Liver (tissue), 9 donors: Measurements from ENCODE around the gene SLC7A5. TPM values are rescaled to one million over a fixed set of nuclear protein-coding genes. Genes with fewer than 3 reads are reported as not detected.

ENCODE experiments used
- DNase-seq: peaks from one replicate; pipeline ENCODE4 v3.0.0-alpha.2; 2017; ENCODE audit warnings: low spot score
- H3K27ac ChIP-seq, 2 donors: one replicate each; pipeline ENCODE4 v1.7.0; 2013; ENCODE audit warnings: inconsistent platforms in 2 of 2, low read length in 2 of 2, control low read depth in 1 of 2, low read depth in 1 of 2, mild to moderate bottlenecking in 1 of 2
- H3K27me3 ChIP-seq, 4 donors: one replicate each; pipeline versions ENCODE4 v1.6.1 to v1.7.0; 2013; ENCODE audit warnings: low read length in 3 of 4, inconsistent platforms in 1 of 4, mild to moderate bottlenecking in 1 of 4, moderate library complexity in 1 of 4; ENCODE audit not compliant: control insufficient read depth in 4 of 4, insufficient read depth in 4 of 4
- H3K36me3 ChIP-seq, 4 donors: one replicate each; pipeline versions ENCODE4 v1.6.1 to v1.7.0; 2013; ENCODE audit warnings: low read length in 3 of 4, mild to moderate bottlenecking in 3 of 4, low read depth in 1 of 4, moderate library complexity in 1 of 4; ENCODE audit not compliant: control insufficient read depth in 4 of 4, insufficient read depth in 3 of 4
- H3K4me1 ChIP-seq, 4 donors: one replicate each; pipeline versions ENCODE4 v1.6.1 to v1.7.0; 2013; ENCODE audit warnings: low read length in 3 of 4, mild to moderate bottlenecking in 3 of 4, moderate library complexity in 1 of 4; ENCODE audit not compliant: control insufficient read depth in 4 of 4, insufficient read depth in 4 of 4
- H3K4me3 ChIP-seq, 3 donors: one replicate each; pipeline versions ENCODE4 v1.6.1 to v1.7.0; 2013; ENCODE audit warnings: low read length in 3 of 3, control low read depth in 1 of 3, low read depth in 1 of 3, mild to moderate bottlenecking in 1 of 3
- H3K9ac ChIP-seq, 2 donors: one replicate each; pipeline ENCODE4 v1.7.0; 2013; ENCODE audit warnings: low read length in 2 of 2, mild to moderate bottlenecking in 2 of 2, moderate library complexity in 2 of 2, control low read depth in 1 of 2, low read depth in 1 of 2
- H3K9me3 ChIP-seq, 4 donors: one replicate each; pipeline versions ENCODE4 v1.6.1 to v1.7.0; 2013; ENCODE audit warnings: low read length in 3 of 4; ENCODE audit not compliant: control insufficient read depth in 4 of 4
- ATF3 ChIP-seq: IDR thresholded peaks from 2 replicates; pipeline ENCODE4 v1.6.1; 2016; ENCODE audit warnings: antibody characterized with exemption
- CTCF ChIP-seq: fragments of 150-350 bp; IDR thresholded peaks from 2 replicates; pipeline ENCODE4 v1.5.1; 2017; ENCODE audit warnings: improper control_type of control experiment, low read depth, low read length; ENCODE audit not compliant: missing input control
- EGR1 ChIP-seq, 2 donors: IDR thresholded peaks; 2 replicates each; pipeline ENCODE4 v1.6.1; 2016 to 2018; ENCODE audit warnings: antibody characterized with exemption in 2 of 2, low read depth in 2 of 2
- FOXA1 ChIP-seq: IDR thresholded peaks from 2 replicates; pipeline ENCODE4 v1.6.1; 2016; ENCODE audit warnings: antibody characterized with exemption
- FOXA2 ChIP-seq: IDR thresholded peaks from 2 replicates; pipeline ENCODE4 v1.6.1; 2016; ENCODE audit warnings: antibody characterized with exemption
- GABPA ChIP-seq, 2 donors: IDR thresholded peaks in 1 of 2; conservative IDR thresholded peaks in 1 of 2; 2 replicates each; pipeline ENCODE4 v1.6.1; 2016; ENCODE audit warnings: antibody characterized with exemption in 2 of 2, mild to moderate bottlenecking in 1 of 2, moderate library complexity in 1 of 2
- HNF4A ChIP-seq, 2 donors: conservative IDR thresholded peaks; 2 replicates each; pipeline ENCODE4 v1.6.1; 2016; ENCODE audit warnings: antibody characterized with exemption in 2 of 2, mild to moderate bottlenecking in 2 of 2
- HNF4G ChIP-seq: IDR thresholded peaks from 2 replicates; pipeline ENCODE4 v1.6.1; 2016; ENCODE audit warnings: antibody characterized with exemption
- JUND ChIP-seq, 2 donors: IDR thresholded peaks; 2 replicates each; pipeline ENCODE4 v1.6.1; 2016; ENCODE audit warnings: antibody characterized with exemption in 2 of 2
- MAX ChIP-seq: IDR thresholded peaks from 2 replicates; pipeline ENCODE4 v1.6.1; 2016; ENCODE audit warnings: antibody characterized with exemption
- NR2F2 ChIP-seq: IDR thresholded peaks from 2 replicates; pipeline ENCODE4 v1.6.1; 2016; ENCODE audit warnings: antibody characterized with exemption
- RAD21 ChIP-seq, 2 donors: IDR thresholded peaks; 2 replicates each; pipeline ENCODE4 v1.6.1; 2016; ENCODE audit warnings: antibody characterized with exemption in 2 of 2, mild to moderate bottlenecking in 2 of 2
- REST ChIP-seq: IDR thresholded peaks from 2 replicates; pipeline ENCODE4 v1.6.1; 2016; ENCODE audit warnings: antibody characterized with exemption, mild to moderate bottlenecking
- RXRA ChIP-seq, 2 donors: IDR thresholded peaks; 2 replicates each; pipeline ENCODE4 v1.6.1; 2017 to 2018; ENCODE audit warnings: antibody characterized with exemption in 2 of 2, mild to moderate bottlenecking in 1 of 2
- SP1 ChIP-seq: IDR thresholded peaks from 2 replicates; pipeline ENCODE4 v1.6.1; 2018; ENCODE audit warnings: antibody characterized with exemption, mild to moderate bottlenecking
- TAF1 ChIP-seq: conservative IDR thresholded peaks from 2 replicates; pipeline ENCODE4 v1.6.1; 2016; ENCODE audit warnings: antibody characterized with exemption, mild to moderate bottlenecking
- YY1 ChIP-seq: IDR thresholded peaks from 2 replicates; pipeline ENCODE4 v1.6.1; 2016; ENCODE audit warnings: antibody characterized with exemption, mild to moderate bottlenecking
- ZBTB33 ChIP-seq: IDR thresholded peaks from 2 replicates; pipeline ENCODE4 v1.6.1; 2016; ENCODE audit warnings: antibody characterized with exemption
- WGBS: extraction: QIAGEN DNeasy Blood & Tissue Kit; methylation state at CpG from one replicate; pipeline ENCODE4 v1.1.7; 2013; 5-methylcytosine and 5-hydroxymethylcytosine counted together
- polyA plus RNA-seq, 2 donors: library from polyadenylated mRNA; stranded (reverse) in 1 of 2; unstranded in 1 of 2; fragments of 200-250 nt in 1 of 2; fragments of >200 nt in 1 of 2; fragmentation: Nextera tagmentation in 1 of 2; extraction: Ambion mirVana in 1 of 2; gene quantifications; one replicate each; pipeline versions ENCODE4 v1.2.1 to v1.2.3, GENCODE V29; 2013 to 2015
- total RNA-seq, 2 donors: library from RNA; depleted of rRNA; stranded (reverse); fragments of >200 nt; gene quantifications; one replicate each; pipeline ENCODE4 v1.2.3, GENCODE V29; 2014
- donor health status: healthy.
- donor health status: healthy.
- donor health status: healthy.
- donor health status: healthy.
- donor health status: healthy.

SLC7A5 gene
- total and polyA plus RNA-seq, 4 donors = 4.5 to 66.0 (median 10.6) TPM

GRCh38 chr16:87806641-87807546 is 62.4 kb downstream of the SLC7A5 start:
- WGBS = 57% methylated on average over 25 of the region's 25 CpGs
- H3K36me3 ChIP-seq = no peaks in the 10 kb centered on the region
- no peak overlapping the region for H3K27ac ChIP-seq
- TF ChIP-seq HNF4A (conservative IDR thresholded peaks at IDR 0.05) (no peak), GABPA (IDR thresholded peaks at IDR 0.05 in 1 of 2, conservative IDR thresholded peaks at IDR 0.05 in 1 of 2) (no peak), REST (no peak)
- H3K9ac ChIP-seq = no peak overlapping the region
- no peaks in the 10 kb centered on the region for H3K9me3 ChIP-seq
- no peaks in the 10 kb centered on the region for H3K4me1 ChIP-seq
- H3K4me3 ChIP-seq = no peak overlapping the region
- no peaks in the 10 kb centered on the region for H3K27me3 ChIP-seq
- no peak for DNase-seq

GRCh38 chr16:87806261-87806640 is 63.1 kb downstream of the SLC7A5 start:
- H3K4me3 ChIP-seq = no peak overlapping the region

More at GRCh38 chr16:87806261-87806640, 63.1 kb downstream of the SLC7A5 start:
- H3K9me3 ChIP-seq = no peaks in the 10 kb centered on the region
- H3K36me3 ChIP-seq = no peaks in the 10 kb centered on the region
- no peak overlapping the region for H3K9ac ChIP-seq
- WGBS = 74% methylated on average over 16 of the region's 16 CpGs
- H3K27ac ChIP-seq = no peak overlapping the region
- no peak for TF ChIP-seq GABPA (IDR thresholded peaks at IDR 0.05 in 1 of 2, conservative IDR thresholded peaks at IDR 0.05 in 1 of 2)
- no peak for TF ChIP-seq CTCF
- no peak for TF ChIP-seq ZBTB33
- TF ChIP-seq HNF4A (conservative IDR thresholded peaks at IDR 0.05) = no peak
- no peak for TF ChIP-seq EGR1 (IDR thresholded peaks at IDR 0.05; ENCODE audit: low read depth in 2 of 2)
- no peak for TF ChIP-seq JUND (IDR thresholded peaks at IDR 0.05)
- no peak for TF ChIP-seq TAF1
- TF ChIP-seq RAD21 (IDR thresholded peaks at IDR 0.05) = no peak
- TF ChIP-seq FOXA1 = no peak
- no peak for TF ChIP-seq YY1
- TF ChIP-seq MAX = no peak
- TF ChIP-seq SP1 = no peak
- no peak for TF ChIP-seq ATF3
- no peak for TF ChIP-seq REST
- TF ChIP-seq HNF4G = no peak
- no peak for TF ChIP-seq RXRA (IDR thresholded peaks at IDR 0.05)
- no peak for TF ChIP-seq FOXA2
- no peak for TF ChIP-seq NR2F2
- DNase-seq = no peak
- no peaks in the 10 kb centered on the region for H3K27me3 ChIP-seq
- H3K4me1 ChIP-seq = no peaks in the 10 kb centered on the region
